Activated CD4-positive, alpha-beta T cell treated with anti-CD3 and anti-CD28 coated beads, Interleukin-2, amount 10 ng/mL, durations not matched to agents 7 days and 5 days (primary cell): ENCODE measurements around the gene CBLN3. TPM values are rescaled to one million over a fixed set of nuclear protein-coding genes. Genes with fewer than 3 reads are reported as not detected.

Source experiments
- CTCF ChIA-PET: fragments of 350-600 bp; sonication (Branson Sonifier 250); formaldehyde crosslinking; loops from one replicate; lab custom pipeline; 2021; ENCODE audit warnings: antibody characterized with exemption; lab: Charles Lee
- POLR2A ChIA-PET: fragments of 350-600 bp; sonication (Branson Sonifier 250); formaldehyde crosslinking; loops from one replicate; lab custom pipeline; 2021; ENCODE audit warnings: antibody characterized with exemption; lab: Charles Lee
- DNase-seq: peaks from one replicate; pipeline ENCODE4 v3.0.0-alpha.2; 2020
- H3K27ac Mint-ChIP-seq: one replicate; pipeline ENCODE4 v1.8.0; 2021; ENCODE audit warnings: mild to moderate bottlenecking, moderate library complexity, mixed read lengths
- H3K27me3 Mint-ChIP-seq: one replicate; pipeline ENCODE4 v1.8.0; 2021; ENCODE audit warnings: mixed read lengths
- H3K36me3 Mint-ChIP-seq: one replicate; pipeline ENCODE4 v1.8.0; 2021; ENCODE audit warnings: low read depth, mixed read lengths
- H3K4me1 Mint-ChIP-seq: one replicate; pipeline ENCODE4 v1.8.0; 2021; ENCODE audit warnings: mixed read lengths
- H3K4me3 Mint-ChIP-seq: one replicate; pipeline ENCODE4 v1.8.0; 2021; ENCODE audit warnings: mild to moderate bottlenecking, moderate library complexity, mixed read lengths
- H3K9me3 Mint-ChIP-seq: one replicate; pipeline ENCODE4 v1.8.0; 2021; ENCODE audit warnings: mixed read lengths
- total RNA-seq, 2 experiments: library from RNA; stranded (reverse); gene quantifications; one replicate each; pipeline ENCODE4 v1.2.3, GENCODE V29; 2021

The CBLN3 gene
- total RNA-seq, 2 experiments from 2014 or later = 5.2 to 5.3 TPM

GRCh38 chr14:24416254-24416931, 13.1 kb downstream of the CBLN3 start:
- no peak overlapping the region for H3K27ac Mint-ChIP-seq
- H3K4me3 Mint-ChIP-seq = no peak overlapping the region
- H3K27me3 Mint-ChIP-seq = peaks cover 8% of the 10 kb centered on the region
- no peaks in the 10 kb centered on the region for H3K9me3 Mint-ChIP-seq
- DNase-seq = no peak
- no peaks in the 10 kb centered on the region for H3K4me1 Mint-ChIP-seq
- no peaks in the 10 kb centered on the region for H3K36me3 Mint-ChIP-seq
- CTCF ChIA-PET = interaction anchor here (1.0 to 1.1 kb wide), 3 partner anchors 9 to 80 kb away, joined by 3 to 4 read pairs (median 3); no protein-coding TSS in a partner anchor
- POLR2A ChIA-PET = no interaction called here

GRCh38 chr14:24415421-24416253, 13.8 kb downstream of the CBLN3 start:
- no peak for DNase-seq
- Mint-ChIP-seq H3K27ac (no peak overlapping the region), H3K4me1 (no peaks in the 10 kb centered on the region), H3K9me3 (no peaks in the 10 kb centered on the region), H3K27me3 (peaks cover 4% of the 10 kb centered on the region), H3K4me3 (no peak overlapping the region), H3K36me3 (no peaks in the 10 kb centered on the region)
- CTCF ChIA-PET = interaction anchor here (1.0 kb wide), 1 partner anchor 80 kb away, joined by 3 read pairs; no protein-coding TSS in a partner anchor
- POLR2A ChIA-PET = no interaction called here

- no peak for DNase-seq
- H3K4me1 Mint-ChIP-seq = no peaks in the 10 kb centered on the region
- H3K4me3 Mint-ChIP-seq = no peak overlapping the region
- POLR2A ChIA-PET = no interaction called here
- H3K36me3 Mint-ChIP-seq = no peaks in the 10 kb centered on the region
- no peak overlapping the region for H3K27ac Mint-ChIP-seq
- peaks cover 4% of the 10 kb centered on the region for H3K27me3 Mint-ChIP-seq
- H3K9me3 Mint-ChIP-seq = no peaks in the 10 kb centered on the region
- CTCF ChIA-PET = interaction anchor here (1.0 to 3.4 kb wide), 2 partner anchors 16 to 79 kb away, joined by 3 to 19 read pairs; partner anchors contain the start of genes CBLN3 and KHNYN
Measured at GRCh38 chr14:24414732-24415420, 14.6 kb downstream of the CBLN3 start.

GRCh38 chr14:24414077-24414476, 15.4 kb downstream of the CBLN3 start:
- Mint-ChIP-seq H3K9me3 (no peaks in the 10 kb centered on the region), H3K36me3 (no peaks in the 10 kb centered on the region), H3K4me3 (no peak overlapping the region), H3K4me1 (no peaks in the 10 kb centered on the region), H3K27me3 (peaks cover 3% of the 10 kb centered on the region), H3K27ac (no peak overlapping the region)
- no peak for DNase-seq
- POLR2A ChIA-PET = no interaction called here
- CTCF ChIA-PET = interaction anchor here (0.5 to 3.4 kb wide), 3 partner anchors 17 to 131 kb away, joined by 3 to 19 read pairs (median 3); partner anchors contain the start of genes CBLN3 and KHNYN

- H3K36me3 Mint-ChIP-seq = no peaks in the 10 kb centered on the region
- H3K4me1 Mint-ChIP-seq = no peaks in the 10 kb centered on the region
- CTCF ChIA-PET = interaction anchor here (0.8 to 3.4 kb wide), 5 partner anchors 14 to 78 kb away, joined by 3 to 19 read pairs (median 4); partner anchors contain the start of genes CBLN3 and KHNYN
- H3K27me3 Mint-ChIP-seq = no peaks in the 10 kb centered on the region
- peak; percentile 42 for DNase-seq
- no peak overlapping the region for H3K4me3 Mint-ChIP-seq
- no peak overlapping the region for H3K27ac Mint-ChIP-seq
- no peaks in the 10 kb centered on the region for H3K9me3 Mint-ChIP-seq
- POLR2A ChIA-PET = no interaction called here
Measured at GRCh38 chr14:24411443-24412389, 17.8 kb downstream of the CBLN3 start.

- no peaks in the 10 kb centered on the region for H3K36me3 Mint-ChIP-seq
- no peak for DNase-seq
- H3K4me1 Mint-ChIP-seq = no peaks in the 10 kb centered on the region
- no peaks in the 10 kb centered on the region for H3K9me3 Mint-ChIP-seq
- no peak overlapping the region for H3K4me3 Mint-ChIP-seq
- H3K27ac Mint-ChIP-seq = no peak overlapping the region
- POLR2A ChIA-PET = no interaction called here
- H3K27me3 Mint-ChIP-seq = peaks cover 5% of the 10 kb centered on the region
- CTCF ChIA-PET = interaction anchor here (1.0 to 1.8 kb wide), 3 partner anchors 22 to 77 kb away, joined by 4 to 6 read pairs (median 5); no protein-coding TSS in a partner anchor
Measured at GRCh38 chr14:24409956-24410355, 19.5 kb downstream of the CBLN3 start.

GRCh38 chr14:24409192-24409591, 20.3 kb downstream of the CBLN3 start:
- Mint-ChIP-seq H3K27ac (no peak overlapping the region), H3K4me1 (no peaks in the 10 kb centered on the region), H3K27me3 (peaks cover 13% of the 10 kb centered on the region), H3K4me3 (no peak overlapping the region), H3K9me3 (no peaks in the 10 kb centered on the region), H3K36me3 (no peaks in the 10 kb centered on the region)
- POLR2A ChIA-PET = no interaction called here
- no peak for DNase-seq
- CTCF ChIA-PET = interaction anchor here (1.0 to 1.8 kb wide), 3 partner anchors 22 to 76 kb away, joined by 4 to 6 read pairs (median 5); no protein-coding TSS in a partner anchor

- Mint-ChIP-seq H3K9me3 (no peaks in the 10 kb centered on the region), H3K27ac (no peak overlapping the region), H3K4me3 (no peak overlapping the region), H3K4me1 (no peaks in the 10 kb centered on the region), H3K27me3 (peaks cover 17% of the 10 kb centered on the region), H3K36me3 (no peaks in the 10 kb centered on the region)
- ChIA-PET CTCF (interaction anchor here (1.0 to 1.4 kb wide), 2 partner anchors 32 to 75 kb away, joined by 4 to 6 read pairs; no protein-coding TSS in a partner anchor), POLR2A (no interaction called here)
- no peak for DNase-seq
Measured at GRCh38 chr14:24408764-24409163, 20.7 kb downstream of the CBLN3 start.

GRCh38 chr14:24407608-24408325, 21.7 kb downstream of the CBLN3 start:
- H3K4me1 Mint-ChIP-seq = no peaks in the 10 kb centered on the region
- H3K36me3 Mint-ChIP-seq = no peaks in the 10 kb centered on the region
- no peak for DNase-seq
- no peaks in the 10 kb centered on the region for H3K9me3 Mint-ChIP-seq
- peaks cover 25% of the 10 kb centered on the region for H3K27me3 Mint-ChIP-seq
- CTCF ChIA-PET = interaction anchor here (0.6 to 2.1 kb wide), 5 partner anchors 11 to 136 kb away, joined by 3 to 6 read pairs (median 3); partner anchors contain the start of gene RABGGTA
- POLR2A ChIA-PET = no interaction called here
- H3K4me3 Mint-ChIP-seq = no peak overlapping the region
- H3K27ac Mint-ChIP-seq = no peak overlapping the region

GRCh38 chr14:24406416-24406815, 23.1 kb downstream of the CBLN3 start:
- POLR2A ChIA-PET = no interaction called here
- no peak overlapping the region for H3K4me3 Mint-ChIP-seq
- CTCF ChIA-PET = interaction anchor here (1.5 to 2.1 kb wide), 2 partner anchors 10 to 29 kb away, joined by 6 read pairs; no protein-coding TSS in a partner anchor
- H3K4me1 Mint-ChIP-seq = no peaks in the 10 kb centered on the region
- peaks cover 32% of the 10 kb centered on the region for H3K27me3 Mint-ChIP-seq
- no peaks in the 10 kb centered on the region for H3K9me3 Mint-ChIP-seq
- H3K27ac Mint-ChIP-seq = no peak overlapping the region
- no peak for DNase-seq
- no peaks in the 10 kb centered on the region for H3K36me3 Mint-ChIP-seq

GRCh38 chr14:24404814-24405213, 24.7 kb downstream of the CBLN3 start:
- Mint-ChIP-seq H3K4me3 (no peak overlapping the region), H3K36me3 (no peaks in the 10 kb centered on the region), H3K4me1 (no peaks in the 10 kb centered on the region), H3K27me3 (peaks cover 39% of the 10 kb centered on the region), H3K9me3 (no peaks in the 10 kb centered on the region), H3K27ac (no peak overlapping the region)
- ChIA-PET POLR2A (no interaction called here), CTCF (interaction anchor here (1.8 kb wide), 1 partner anchor 9 kb away, joined by 4 read pairs; no protein-coding TSS in a partner anchor)
- no peak for DNase-seq
